ENCODE data around the gene OAT. TPM values are rescaled to one million over a fixed set of nuclear protein-coding genes. Genes with fewer than 3 reads are reported as not detected.

OAT gene
- total RNA-seq, 1 donor from 2014 or later = 48.2 TPM

GRCh38 chr10:124369066-124369465 lies 49.7 kb downstream of the OAT start:
- no peak for TF ChIP-seq CTCF (IDR thresholded peaks at IDR 0.05)
- no peak for DNase-seq (ENCODE audit: low spot score in 2 of 2)
- intact Hi-C loops (cut with DNase I) = no loop called here
- H3K9me3 ChIP-seq = no peaks in the 10 kb centered on the region
- H3K36me3 ChIP-seq = no peaks in the 10 kb centered on the region
- H3K27ac ChIP-seq = no peak overlapping the region
- H3K27me3 ChIP-seq = no peaks in the 10 kb centered on the region
- no peaks in the 10 kb centered on the region for H3K4me1 ChIP-seq
- H3K4me3 ChIP-seq = no peak overlapping the region

GRCh38 chr10:124367936-124368335 lies 50.8 kb downstream of the OAT start:
- no peak for DNase-seq (ENCODE audit: low spot score in 2 of 2)
- Histone ChIP-seq H3K9me3 (no peaks in the 10 kb centered on the region), H3K27ac (no peak overlapping the region), H3K36me3 (no peaks in the 10 kb centered on the region), H3K27me3 (no peaks in the 10 kb centered on the region), H3K4me3 (no peak overlapping the region), H3K4me1 (no peaks in the 10 kb centered on the region)
- intact Hi-C loops (cut with DNase I) = no loop called here
- TF ChIP-seq CTCF (IDR thresholded peaks at IDR 0.05) = no peak

GRCh38 chr10:124367414-124367813 lies 51.3 kb downstream of the OAT start:
- no peaks in the 10 kb centered on the region for H3K27me3 ChIP-seq
- TF ChIP-seq CTCF (IDR thresholded peaks at IDR 0.05) = no peak
- H3K4me3 ChIP-seq = no peak overlapping the region
- H3K36me3 ChIP-seq = no peaks in the 10 kb centered on the region
- H3K4me1 ChIP-seq = no peaks in the 10 kb centered on the region
- no peak for DNase-seq (ENCODE audit: low spot score in 2 of 2)
- intact Hi-C loops (cut with DNase I) = no loop called here
- no peak overlapping the region for H3K27ac ChIP-seq
- H3K9me3 ChIP-seq = no peaks in the 10 kb centered on the region

GRCh38 chr10:124366825-124367224 lies 51.9 kb downstream of the OAT start:
- TF ChIP-seq CTCF (IDR thresholded peaks at IDR 0.05) = no peak
- intact Hi-C loops (cut with DNase I) = no loop called here
- Histone ChIP-seq H3K9me3 (no peaks in the 10 kb centered on the region), H3K27me3 (no peaks in the 10 kb centered on the region), H3K4me1 (no peaks in the 10 kb centered on the region), H3K27ac (no peak overlapping the region), H3K36me3 (no peaks in the 10 kb centered on the region), H3K4me3 (no peak overlapping the region)
- DNase-seq (ENCODE audit: low spot score in 2 of 2) = no peak

GRCh38 chr10:124366343-124366742 lies 52.4 kb downstream of the OAT start:
- Histone ChIP-seq H3K27me3 (no peaks in the 10 kb centered on the region), H3K4me1 (no peaks in the 10 kb centered on the region), H3K9me3 (no peaks in the 10 kb centered on the region), H3K4me3 (no peak overlapping the region), H3K27ac (no peak overlapping the region), H3K36me3 (no peaks in the 10 kb centered on the region)
- no peak for TF ChIP-seq CTCF (IDR thresholded peaks at IDR 0.05)
- no peak for DNase-seq (ENCODE audit: low spot score in 2 of 2)
- intact Hi-C loops (cut with DNase I) = no loop called here

- Histone ChIP-seq H3K36me3 (no peaks in the 10 kb centered on the region), H3K27ac (no peak overlapping the region), H3K27me3 (no peaks in the 10 kb centered on the region), H3K4me3 (no peak overlapping the region), H3K4me1 (no peaks in the 10 kb centered on the region), H3K9me3 (peaks cover 0 to 6% of the 10 kb centered on the region in 2 donors)
- intact Hi-C loops (cut with DNase I) = no loop called here
- DNase-seq (ENCODE audit: low spot score in 2 of 2) = no peak
- no peak for TF ChIP-seq CTCF (IDR thresholded peaks at IDR 0.05)
These were observed 54.0 kb downstream of the OAT start for GRCh38 chr10:124364674-124365073.
